Activated gamma-delta T cell treated with anti-CD3 and anti-CD28 coated beads, Interleukin-2, amount 50 U/mL, for 16 hours (primary cell): Measurements from ENCODE around the gene SNCA.

Experiments used
- DNase-seq: peaks from one replicate; pipeline ENCODE4 v3.0.0-alpha.2; 2020; ENCODE audit warnings: low read depth

SNCA gene

GRCh38 chr4:89836897-89837384 is at the start of gene SNCA:
TSS of gene SNCA (minus strand) at chr4:89837161. CDS start at chr4:89835667, 1,494 bp downstream.
- DNase-seq: no peak

GRCh38 chr4:89879215-89879614 is 42.3 kb upstream of the SNCA start:
- no peak for DNase-seq

DNA sequence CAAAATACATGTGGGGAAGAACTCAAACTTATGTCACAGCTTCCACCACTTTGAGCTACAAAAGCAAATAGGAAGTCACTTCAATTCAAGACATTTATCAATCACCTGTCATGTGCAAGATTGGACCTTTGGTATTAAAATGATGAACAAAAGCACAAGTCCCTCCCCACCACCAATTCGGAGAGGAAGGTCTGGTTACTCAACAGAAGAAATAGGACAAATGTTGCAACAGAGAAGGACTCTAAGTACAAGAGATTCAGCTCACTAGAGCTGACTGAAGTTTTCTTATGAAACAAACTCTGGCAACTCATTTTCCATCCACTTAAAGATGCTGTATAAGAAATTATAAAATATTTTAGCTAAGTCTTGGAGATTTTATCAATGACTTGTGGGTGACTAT is 41.6 kb upstream of the SNCA start:
- DNase-seq: no peak

DNA sequence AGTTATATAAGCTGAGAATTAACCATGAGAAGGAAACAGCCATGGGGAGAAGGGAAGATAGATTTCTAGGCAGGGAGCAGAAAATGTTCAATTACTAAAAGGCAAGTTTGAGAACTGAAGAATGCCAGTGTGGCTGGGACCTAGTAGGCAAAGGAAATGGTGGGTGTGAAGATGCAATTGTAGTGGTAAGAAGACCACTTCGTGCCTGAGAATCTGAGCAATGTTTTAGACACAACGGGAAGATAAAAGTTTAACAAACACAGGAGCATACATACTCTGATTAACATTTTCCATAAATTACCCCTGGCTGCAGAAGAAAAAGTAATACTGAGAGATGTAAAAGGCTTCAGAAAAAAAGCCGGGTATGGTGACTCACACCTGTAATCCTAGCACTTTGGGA is 39.6 kb upstream of the SNCA start:
- DNase-seq: no peak

GRCh38 chr4:89871211-89871610 is 34.2 kb upstream of the SNCA start:
- DNase-seq: no peak

DNA sequence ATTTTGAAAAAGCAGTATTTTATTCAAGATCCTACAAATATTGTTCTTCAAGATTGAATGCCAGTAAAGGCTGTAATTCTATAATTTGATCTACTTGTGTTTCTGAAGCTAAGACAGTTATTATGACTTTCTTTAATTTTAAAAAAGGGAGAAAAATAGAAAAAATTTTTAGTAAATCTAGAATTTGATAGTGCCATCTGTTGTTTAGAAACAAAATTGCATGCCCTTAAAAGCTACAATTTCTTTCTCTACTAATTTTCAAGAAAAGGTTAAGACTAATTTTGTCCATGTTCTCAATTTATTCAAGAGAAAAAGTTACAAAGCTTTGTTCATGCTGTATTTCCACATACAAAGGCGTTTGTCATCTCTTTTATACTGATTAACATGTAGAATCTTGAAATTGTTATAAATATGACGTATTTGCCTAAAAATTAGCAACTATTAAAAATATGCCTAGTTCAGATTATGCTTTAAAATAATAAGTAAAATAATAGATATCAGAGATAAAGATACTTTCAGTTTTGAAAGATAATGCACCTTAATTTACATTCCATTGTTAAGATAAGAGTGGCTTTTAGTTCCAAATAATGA is 32.1 kb upstream of the SNCA start:
- DNase-seq: no peak

- DNase-seq: no peak
Observed at GRCh38 chr4:89868276-89868675, 31.3 kb upstream of the SNCA start.

DNA sequence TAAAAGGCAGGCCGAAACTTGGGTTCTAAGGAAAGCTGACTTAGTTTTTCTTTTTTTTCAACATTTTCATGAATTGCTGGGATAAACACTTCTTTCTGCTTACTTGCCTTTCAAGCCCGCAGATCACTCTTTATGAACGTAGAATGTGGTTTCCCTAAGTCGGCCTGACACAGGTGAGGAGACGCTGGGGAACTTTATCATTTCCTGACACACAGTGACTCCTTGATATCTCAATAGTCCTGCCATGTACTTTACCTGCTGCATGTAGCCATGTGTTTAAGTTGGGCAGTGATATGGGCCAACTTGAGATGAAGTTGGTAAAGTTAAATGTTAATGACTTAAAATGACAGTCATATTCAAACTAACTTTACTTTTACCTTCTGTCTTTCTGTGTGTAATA is 26.6 kb upstream of the SNCA start:
- DNase-seq: no peak

- no peak for DNase-seq
Observed at GRCh38 chr4:89860971-89861370, 24.0 kb upstream of the SNCA start.

DNA sequence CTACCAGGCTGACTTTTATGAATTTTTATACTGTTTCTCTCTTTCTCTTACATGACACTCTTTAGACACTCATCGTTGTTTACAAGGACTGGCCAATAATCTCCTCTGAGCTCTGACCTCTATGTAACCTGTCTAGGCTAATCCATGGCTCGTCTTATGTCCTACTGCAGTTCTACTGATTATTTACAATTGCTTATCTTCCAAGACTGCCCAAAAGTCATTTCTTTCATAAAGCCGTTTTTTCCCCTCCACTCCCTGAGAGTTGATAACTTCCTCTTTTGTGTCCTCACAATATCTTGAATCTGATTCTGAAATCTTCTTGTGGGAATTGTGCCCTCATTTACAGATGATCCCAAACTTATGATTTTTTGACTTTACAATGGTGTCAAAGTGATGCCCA is 18.3 kb upstream of the SNCA start:
- no peak for DNase-seq

- no peak for DNase-seq
Observed at GRCh38 chr4:89847571-89848325, 10.8 kb upstream of the SNCA start.

DNA sequence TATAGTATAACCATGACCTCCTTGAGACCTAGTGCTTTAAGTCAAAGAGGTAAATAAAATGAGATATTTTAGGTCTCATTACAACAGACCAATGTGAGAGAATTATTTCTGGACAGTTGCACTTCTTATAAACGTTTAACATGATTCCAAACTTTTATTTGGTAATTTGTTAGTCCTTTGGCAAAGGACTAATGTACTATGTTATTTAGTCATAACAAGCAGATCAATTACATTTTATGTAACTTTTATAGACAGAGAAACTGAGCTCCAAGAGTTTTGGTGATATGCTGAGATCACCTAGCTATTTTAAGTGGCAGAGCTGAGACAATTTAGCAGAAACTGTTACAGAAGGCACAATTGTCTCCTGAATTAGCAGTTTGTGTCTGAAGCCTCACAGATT is 2.6 kb upstream of the SNCA start:
- no peak for DNase-seq

GRCh38 chr4:89837993-89838390 is 1.0 kb upstream of the SNCA start:
- no peak for DNase-seq

DNA sequence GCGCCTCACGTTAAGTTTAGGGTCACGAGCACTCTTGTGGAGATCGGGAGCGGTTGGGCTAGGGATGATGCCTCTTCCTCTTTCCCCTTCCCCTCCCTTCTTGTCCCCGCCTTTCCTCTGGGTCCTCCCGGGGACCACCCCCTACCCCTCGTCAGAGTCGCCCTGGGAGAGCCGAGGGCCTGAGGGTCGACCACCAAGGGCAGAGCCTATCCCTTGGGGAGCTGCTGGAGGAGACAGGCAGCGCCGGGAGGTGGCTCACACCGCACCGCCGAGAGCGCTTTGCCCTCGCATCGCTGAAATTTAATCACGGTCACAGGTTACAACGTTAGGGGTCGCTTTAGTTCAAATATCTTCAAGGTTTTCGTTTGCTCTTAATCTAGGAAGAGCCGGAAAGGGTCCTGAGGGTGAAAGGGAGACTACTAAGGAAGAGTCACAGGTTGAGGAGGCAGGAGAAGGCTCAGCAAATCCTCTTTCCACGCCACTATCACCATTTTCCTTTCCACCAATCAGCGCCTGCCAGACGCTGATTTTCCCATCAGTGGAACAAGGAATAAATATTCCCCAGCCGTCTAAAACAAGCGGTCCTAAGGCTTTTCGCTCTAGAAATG is 528 bp upstream of the SNCA start:
- no peak for DNase-seq

DNA sequence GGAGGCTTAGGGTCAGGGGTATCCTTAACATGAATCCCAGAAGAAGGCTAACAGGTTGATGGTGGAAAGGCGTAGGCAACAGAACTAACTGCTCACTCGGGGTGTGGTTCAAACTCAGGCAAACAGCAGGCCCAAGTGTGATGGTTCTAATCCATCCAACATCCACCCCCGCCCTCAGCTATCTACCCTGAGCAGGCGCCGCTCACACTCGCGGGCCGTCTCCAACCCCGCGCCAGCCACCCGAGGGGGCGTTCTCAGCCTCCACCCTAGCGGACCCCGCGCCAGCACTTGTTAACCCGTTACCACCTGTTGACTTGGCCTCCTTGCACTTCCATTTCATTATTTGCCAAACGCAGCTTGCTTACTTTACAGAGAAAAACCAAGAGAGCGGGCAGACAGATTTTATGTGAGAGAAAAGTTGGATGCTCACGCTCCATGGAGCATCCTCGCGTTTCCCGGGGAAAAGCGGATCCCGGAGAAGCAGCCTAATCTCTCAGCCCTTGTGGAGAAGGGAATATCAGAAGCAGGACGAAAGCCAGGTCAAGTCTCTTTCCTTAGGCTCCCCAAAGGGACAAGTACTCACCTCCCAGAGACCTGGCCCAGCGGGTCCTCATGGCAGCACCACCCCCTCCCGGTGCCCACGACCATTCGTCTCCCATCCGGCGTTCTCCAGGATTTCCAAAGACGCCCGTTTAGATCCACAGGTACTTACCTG is 773 bp downstream of the SNCA start:
- DNase-seq: no peak

DNA sequence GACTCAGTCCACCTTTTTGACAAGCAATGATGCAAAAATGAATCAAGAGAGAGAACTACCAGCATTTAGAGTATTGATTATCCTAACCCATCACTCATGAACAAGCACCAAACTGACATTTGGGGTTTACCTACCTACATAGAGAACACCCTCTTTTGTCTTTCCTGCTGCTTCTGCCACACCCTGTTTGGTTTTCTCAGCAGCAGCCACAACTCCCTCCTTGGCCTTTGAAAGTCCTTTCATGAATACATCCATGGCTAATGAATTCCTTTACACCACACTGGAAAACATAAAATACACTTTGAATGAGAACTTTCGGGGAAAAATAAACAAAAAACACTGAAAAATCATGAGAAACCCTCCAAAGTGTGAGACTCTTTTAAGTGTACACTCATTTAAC is 1.5 kb downstream of the SNCA start:
- no peak for DNase-seq

GRCh38 chr4:89834486-89835209 is 2.3 kb downstream of the SNCA start:
- DNase-seq: no peak

DNA sequence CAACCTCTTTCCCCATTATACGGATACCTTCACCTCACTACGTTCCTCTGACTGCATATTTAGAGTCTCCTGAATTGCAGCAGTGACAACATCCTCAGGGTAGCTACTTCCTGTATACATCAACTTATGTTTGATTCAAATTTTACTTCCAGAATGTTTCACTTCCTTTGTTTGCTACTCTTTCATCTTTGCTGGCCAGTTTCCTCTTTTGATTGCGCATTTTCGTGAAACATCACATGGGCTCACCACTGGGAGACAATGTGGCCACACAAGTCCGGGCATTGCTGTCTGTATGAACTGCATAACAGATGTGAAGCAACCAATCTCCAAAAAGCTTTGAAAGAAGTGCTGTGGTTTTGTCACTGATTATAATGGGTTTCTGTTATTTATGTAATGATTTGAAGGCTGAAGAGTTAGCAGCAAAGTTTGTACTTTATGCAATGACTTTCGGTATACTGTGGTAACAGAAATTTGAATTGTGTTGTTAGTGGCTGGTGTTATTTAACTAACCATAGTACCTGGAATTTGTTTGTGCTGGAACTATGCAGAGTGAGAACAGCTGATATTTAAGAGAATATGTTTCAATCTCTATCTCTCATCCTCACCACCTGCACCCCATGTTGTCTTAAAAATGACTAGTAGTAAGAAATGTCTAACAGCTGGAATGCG is 7.4 kb downstream of the SNCA start:
- DNase-seq: no peak

GRCh38 chr4:89823416-89823815 is 13.5 kb downstream of the SNCA start:
- no peak for DNase-seq

DNA sequence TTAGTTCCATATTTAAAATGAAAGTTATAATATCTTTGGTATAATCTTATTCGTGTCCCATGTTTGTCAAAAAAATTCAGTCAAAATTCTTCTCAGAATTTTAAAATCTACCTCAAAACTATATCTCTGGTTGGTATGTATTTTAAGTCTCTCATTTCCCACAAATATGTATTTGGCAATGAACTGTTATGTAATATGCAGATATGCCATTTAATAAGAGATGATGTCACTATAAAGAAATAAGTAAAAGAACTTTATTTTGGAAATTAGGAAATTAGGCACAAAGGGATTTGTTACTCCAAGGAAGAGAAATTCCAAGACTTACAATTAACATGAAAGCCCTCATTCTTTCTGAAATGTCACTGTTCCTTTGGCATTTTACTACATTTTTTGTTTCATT is 15.3 kb downstream of the SNCA start:
- DNase-seq: no peak

GRCh38 chr4:89820010-89820409 is 17.0 kb downstream of the SNCA start:
- no peak for DNase-seq

- DNase-seq: no peak
Observed at GRCh38 chr4:89814362-89814761, 22.6 kb downstream of the SNCA start.
